K562 (cell line): Measurements from ENCODE around the gene MRFAP1. TPM values are rescaled to one million over a fixed set of nuclear protein-coding genes. Genes with fewer than 3 reads are reported as not detected.

Experiments used
- C11orf30 ChIP-seq: fragments of 450-650 bp; IDR thresholded peaks from 2 replicates; pipeline ENCODE4 v1.6.1; 2016; ENCODE audit warnings: low read depth, mild to moderate bottlenecking
- MGA ChIP-seq: fragments of 450-650 bp; IDR thresholded peaks from 2 replicates; pipeline ENCODE4 v1.6.1; 2016; ENCODE audit warnings: mild to moderate bottlenecking, moderate library complexity
- NR2C1 ChIP-seq, 2 experiments: fragments of 450-650 bp; IDR thresholded peaks; 2 replicates each; pipeline ENCODE4 v1.6.1; 2017; ENCODE audit warnings: mild to moderate bottlenecking in 2 of 2, antibody characterized with exemption in 1 of 2, inconsistent platforms in 1 of 2, missing compliant biosample characterization in 1 of 2, missing genetic modification characterization in 1 of 2
- SRF ChIP-seq, 2 experiments: fragments of 250-450, 450-650 bp in 1 of 2; sonication (Bioruptor Pico) in 1 of 2; sonication (generic) in 1 of 2; formaldehyde crosslinking; IDR thresholded peaks; 2 replicates each; pipeline versions ENCODE4 v1.5.0 to v1.5.1; 2020 to 2022; ENCODE audit warnings: mild to moderate bottlenecking in 1 of 2, missing genetic modification reagents in 1 of 2
- TAF15 ChIP-seq: fragments of 200-400 bp; formaldehyde crosslinking; IDR thresholded peaks from 2 replicates; pipeline ENCODE4 v1.6.1; 2017; ENCODE audit warnings: mild to moderate bottlenecking, low read depth, low read length, moderate library complexity
- ZNF407 ChIP-seq: fragments of 450-650 bp; IDR thresholded peaks from 2 replicates; pipeline ENCODE4 v1.6.1; 2016; ENCODE audit warnings: low read depth
- polyA plus RNA-seq, 8 experiments: library from polyadenylated mRNA; depleted of rRNA in 4 of 8; stranded (reverse) in 5 of 8; unstranded in 3 of 8; fragments of >200 nt; fragmentation: Nextera tagmentation in 2 of 8; fragmentation: Illumina TruSeq in 1 of 8; extraction: Ambion mirVana in 2 of 8; extraction: Trizol in 1 of 8; gene quantifications; 2 replicates each; pipeline versions ENCODE4 v1.2.1 to v1.2.3, GENCODE V29; 2011 to 2014; ENCODE audit warnings: inconsistent platforms in 1 of 8, missing spikeins in 1 of 8
- total RNA-seq, 7 experiments: library from RNA; depleted of rRNA in 6 of 7; stranded (reverse); fragments of >200 nt in 6 of 7; fragmentation: Illumina TruSeq in 2 of 7; extraction: Trizol in 2 of 7; gene quantifications; 2 replicates each; pipeline versions ENCODE4 v1.2.1 to v1.2.3, GENCODE V29; 2011 to 2021; ENCODE audit warnings: low replicate concordance in 1 of 7

The MRFAP1 gene
- total and polyA plus RNA-seq, 9 of the 15 experiments (the other 6 are each of a cell fraction or from before 2014, with no cell fraction given), result 46.0 to 270 (median 151) TPM

GRCh38 chr4:6640292-6641163, at the start of gene MRFAP1 (continued):
- peak; percentile 99 for TF ChIP-seq MGA
- TF ChIP-seq C11orf30, result peak; percentile 42
- no peak for TF ChIP-seq NR2C1 (IDR thresholded peaks at IDR 0.05)
- TF ChIP-seq NR2C1 (tag; IDR thresholded peaks at IDR 0.05), result no peak; the same call in 1 of the 2 replicates
- TF ChIP-seq TAF15, result no peak
- TF ChIP-seq SRF (CRISPR knock-in tag; IDR thresholded peaks at IDR 0.05), result peak in 1 of 2 experiments; percentile 60; a peak in 2 of 4 replicates
- no peak for TF ChIP-seq ZNF407
